GM06990 (cell line): ENCODE measurements around the gene SSR1.

Source experiments
- DNase-seq: peaks from one replicate; pipeline ENCODE4 v3.0.0-alpha.2; 2011; ENCODE audit not compliant: insufficient read length; ENCODE audit errors: extremely low read depth
- H3K27me3 ChIP-seq: replicated peaks from 2 replicates; pipeline ENCODE4 v1.6.0; 2011; ENCODE audit warnings: low read length; ENCODE audit not compliant: control insufficient read depth, insufficient read depth
- H3K36me3 ChIP-seq: 2 replicates; pipeline ENCODE4 v1.5.1; 2011; ENCODE audit warnings: low read length; ENCODE audit not compliant: control insufficient read depth, insufficient read depth
- H3K4me3 ChIP-seq: replicated peaks from 2 replicates; pipeline ENCODE4 v1.5.1; 2011; ENCODE audit warnings: low read depth, mild to moderate bottlenecking, control low read depth, low read length
- TF ChIP-seq, protein P1 (sequence below): IDR thresholded peaks from 2 replicates; pipeline ENCODE4 v1.5.1; 2011; ENCODE audit warnings: low read length, control low read depth, mild to moderate bottlenecking, inconsistent platforms; ENCODE audit not compliant: insufficient read depth, poor library complexity, severe bottlenecking

The SSR1 gene

DNA sequence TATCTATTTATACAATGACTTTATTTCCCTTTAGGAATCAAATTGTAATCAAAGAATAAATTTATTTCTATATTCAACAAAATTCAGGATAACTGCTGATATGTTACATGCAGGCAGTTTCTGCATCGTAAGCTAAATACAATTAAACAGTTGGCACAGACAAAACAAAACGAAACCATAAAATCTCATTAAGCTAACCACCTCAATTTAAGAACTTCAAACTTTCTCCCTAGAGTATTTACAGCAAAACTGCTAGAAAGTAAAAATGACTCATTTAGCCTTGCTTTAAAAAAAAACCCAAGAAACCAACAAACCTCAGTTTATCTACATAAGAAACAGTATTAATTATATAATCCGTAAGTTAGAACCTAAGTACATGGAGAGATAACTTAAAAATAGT lies 17.1 kb downstream of the SSR1 start:
- peaks cover 11% of the 10 kb centered on the region for H3K36me3 ChIP-seq
- no peak for DNase-seq
- H3K4me3 ChIP-seq, result no peak overlapping the region
- no peaks in the 10 kb centered on the region for H3K27me3 ChIP-seq
- TF ChIP-seq, protein P1, sequence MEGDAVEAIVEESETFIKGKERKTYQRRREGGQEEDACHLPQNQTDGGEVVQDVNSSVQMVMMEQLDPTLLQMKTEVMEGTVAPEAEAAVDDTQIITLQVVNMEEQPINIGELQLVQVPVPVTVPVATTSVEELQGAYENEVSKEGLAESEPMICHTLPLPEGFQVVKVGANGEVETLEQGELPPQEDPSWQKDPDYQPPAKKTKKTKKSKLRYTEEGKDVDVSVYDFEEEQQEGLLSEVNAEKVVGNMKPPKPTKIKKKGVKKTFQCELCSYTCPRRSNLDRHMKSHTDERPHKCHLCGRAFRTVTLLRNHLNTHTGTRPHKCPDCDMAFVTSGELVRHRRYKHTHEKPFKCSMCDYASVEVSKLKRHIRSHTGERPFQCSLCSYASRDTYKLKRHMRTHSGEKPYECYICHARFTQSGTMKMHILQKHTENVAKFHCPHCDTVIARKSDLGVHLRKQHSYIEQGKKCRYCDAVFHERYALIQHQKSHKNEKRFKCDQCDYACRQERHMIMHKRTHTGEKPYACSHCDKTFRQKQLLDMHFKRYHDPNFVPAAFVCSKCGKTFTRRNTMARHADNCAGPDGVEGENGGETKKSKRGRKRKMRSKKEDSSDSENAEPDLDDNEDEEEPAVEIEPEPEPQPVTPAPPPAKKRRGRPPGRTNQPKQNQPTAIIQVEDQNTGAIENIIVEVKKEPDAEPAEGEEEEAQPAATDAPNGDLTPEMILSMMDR, result no peak

DNA sequence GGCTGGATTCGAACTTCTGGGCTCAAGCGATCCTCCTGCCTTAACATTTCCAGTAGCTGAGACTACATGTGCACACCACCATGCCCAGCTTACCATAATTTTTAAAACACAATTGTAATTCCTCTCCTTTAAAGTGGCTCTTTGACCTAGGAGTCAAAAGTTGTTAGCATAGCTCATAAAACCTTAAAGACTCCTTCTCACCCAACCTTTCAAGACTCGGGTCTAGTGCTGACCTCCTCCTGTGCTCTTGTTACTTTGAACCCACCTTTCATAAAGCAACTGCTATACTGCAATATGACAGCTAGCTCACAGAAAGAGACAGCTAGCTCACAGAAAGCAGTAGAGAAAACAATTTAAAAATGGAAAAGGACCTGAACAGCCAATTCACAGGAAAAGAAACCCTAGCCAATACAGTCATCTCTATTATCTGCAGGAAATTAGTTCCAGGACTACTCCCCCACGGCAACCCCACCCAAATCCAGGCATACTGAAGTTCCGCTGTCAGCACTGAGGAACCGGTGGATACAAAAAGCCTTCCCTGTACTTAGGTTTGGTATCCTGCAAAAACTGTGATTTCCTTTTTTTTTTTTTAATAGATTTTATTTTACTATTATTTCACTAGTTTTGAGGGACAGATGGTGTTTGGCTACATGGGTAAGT lies 20.3 kb downstream of the SSR1 start:
- Histone ChIP-seq H3K4me3 (no peak overlapping the region), H3K27me3 (no peaks in the 10 kb centered on the region), H3K36me3 (peaks cover 10% of the 10 kb centered on the region)
- TF ChIP-seq, protein P1, result no peak
- DNase-seq, result no peak

DNA sequence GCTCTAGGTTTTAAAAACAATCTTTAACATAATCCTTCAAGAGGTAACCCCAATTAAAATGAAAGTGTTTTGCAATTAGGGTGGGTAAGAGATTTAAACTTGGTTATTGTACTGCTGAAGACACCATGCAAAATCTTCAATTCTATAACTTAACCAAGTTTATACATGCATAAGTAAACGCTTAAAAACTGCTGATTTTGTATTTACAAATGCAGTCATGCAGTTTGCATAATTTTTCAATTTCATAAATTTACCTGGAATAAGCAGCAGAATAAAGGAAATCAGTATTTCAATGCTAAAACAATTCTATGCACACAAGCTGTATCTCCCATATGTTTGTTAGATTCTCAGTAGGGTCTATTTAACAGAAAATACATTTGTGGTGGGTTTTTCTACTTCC lies 22.9 kb downstream of the SSR1 start:
- no peak overlapping the region for H3K4me3 ChIP-seq
- DNase-seq, result no peak
- no peaks in the 10 kb centered on the region for H3K27me3 ChIP-seq
- TF ChIP-seq, protein P1, result no peak
- peaks cover 10% of the 10 kb centered on the region for H3K36me3 ChIP-seq

DNA sequence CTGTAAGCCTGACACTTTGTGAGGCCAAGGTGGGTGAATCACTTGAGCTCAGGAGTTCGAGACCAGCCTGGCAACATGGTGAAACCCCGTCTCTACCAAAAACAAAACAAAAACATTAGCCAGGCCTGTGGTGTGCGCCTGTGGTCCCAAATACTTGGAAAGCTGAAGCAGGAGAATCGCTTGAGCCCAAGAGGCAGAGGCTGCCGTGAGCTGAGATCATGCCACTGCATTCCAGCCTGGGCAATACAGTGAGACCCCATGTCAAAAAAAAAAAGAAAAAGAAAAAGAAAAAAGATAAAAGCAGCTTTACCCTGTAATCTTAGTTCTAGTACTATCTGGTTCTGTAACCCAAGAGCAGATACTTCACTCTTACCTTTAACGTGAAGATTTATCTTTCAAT lies 27.6 kb downstream of the SSR1 start:
- peaks cover 6% of the 10 kb centered on the region for H3K36me3 ChIP-seq
- TF ChIP-seq, protein P1, result no peak
- H3K27me3 ChIP-seq, result no peaks in the 10 kb centered on the region
- no peak for DNase-seq
- no peak overlapping the region for H3K4me3 ChIP-seq

DNA sequence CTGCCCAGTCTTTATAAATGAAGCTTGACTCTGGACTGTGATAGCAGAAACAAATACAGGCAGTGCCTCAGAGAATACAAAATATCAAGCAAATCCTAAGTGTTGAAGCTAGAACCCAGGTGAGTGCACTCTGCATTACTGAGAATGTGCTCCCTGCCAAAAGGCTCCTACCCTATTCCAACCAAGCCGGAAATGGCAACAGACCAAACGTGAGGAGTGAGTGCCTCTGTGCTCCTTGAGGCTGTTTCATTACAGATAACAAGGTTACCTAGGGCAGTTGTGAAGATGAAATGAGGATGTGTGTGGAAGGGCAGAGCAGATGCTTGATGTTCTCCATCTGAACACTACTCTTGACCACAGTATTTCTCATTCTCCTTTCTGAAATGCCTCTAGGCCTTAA lies 29.3 kb downstream of the SSR1 start:
- no peaks in the 10 kb centered on the region for H3K27me3 ChIP-seq
- TF ChIP-seq, protein P1, result no peak
- H3K4me3 ChIP-seq, result no peak overlapping the region
- peaks cover 3% of the 10 kb centered on the region for H3K36me3 ChIP-seq
- no peak for DNase-seq

DNA sequence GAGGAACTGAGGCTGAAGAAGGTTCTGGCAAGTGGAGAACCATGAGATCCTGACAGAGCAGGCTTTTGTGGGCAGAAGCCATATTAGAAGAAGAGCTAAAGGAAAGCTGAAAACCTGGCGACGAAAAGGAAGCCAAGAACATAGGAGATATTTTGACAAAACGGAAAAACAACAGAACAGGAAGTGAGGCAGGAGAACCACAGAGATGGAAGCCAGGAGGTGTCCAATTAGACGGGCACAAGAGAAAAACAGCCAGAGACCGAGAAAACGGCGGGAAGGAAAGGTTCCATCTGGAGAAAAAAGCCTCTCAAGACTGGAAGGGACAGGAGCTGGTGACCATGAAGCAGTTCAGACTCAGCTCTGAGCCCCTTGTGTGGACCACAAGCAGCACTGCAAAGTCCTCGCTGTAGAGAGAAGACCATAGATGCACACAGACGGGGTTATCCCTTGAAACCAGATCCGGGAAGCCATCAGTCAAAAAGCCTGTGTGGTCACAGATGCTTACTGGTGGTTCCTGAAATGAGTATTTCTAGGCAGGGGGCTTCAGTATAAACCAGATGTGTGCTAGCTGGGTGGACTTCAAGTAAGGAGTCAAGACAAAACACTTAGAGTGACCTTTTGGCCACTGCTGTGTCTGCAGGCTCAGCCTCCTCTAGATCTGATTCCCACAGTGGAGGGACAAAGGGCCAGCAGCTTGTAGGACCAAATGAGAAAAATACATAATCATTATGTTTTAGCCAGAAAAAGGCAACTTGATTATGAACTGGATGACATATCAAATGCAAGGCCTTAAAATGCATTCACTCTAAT lies 30.7 kb downstream of the SSR1 start:
- no peak overlapping the region for H3K4me3 ChIP-seq
- TF ChIP-seq, protein P1, result no peak
- DNase-seq, result no peak
- H3K27me3 ChIP-seq, result no peaks in the 10 kb centered on the region
- peaks cover 3% of the 10 kb centered on the region for H3K36me3 ChIP-seq
